NT2/D1 (cell line): Measurements from ENCODE around the gene FN1.
"Not testable (repeated sequence)": the region's sequence is repeated elsewhere in the genome, so short reads cannot be mapped to it uniquely, and the experiment has no call there.

Experiments
- DNase-seq: peaks from one replicate; pipeline ENCODE4 v3.0.0-alpha.2; 2011; ENCODE audit warnings: low read depth, low spot score
- H3K27me3 ChIP-seq: 2 replicates; pipeline ENCODE4 v1.6.0; 2011; ENCODE audit warnings: mild to moderate bottlenecking; ENCODE audit not compliant: insufficient read length, insufficient read depth
- H3K36me3 ChIP-seq: 2 replicates; pipeline ENCODE4 v1.6.1; 2011; ENCODE audit warnings: mild to moderate bottlenecking, low read length, mixed read lengths; ENCODE audit not compliant: insufficient read depth, insufficient read length
- H3K4me1 ChIP-seq: 2 replicates; pipeline ENCODE4 v1.5.1; 2011; ENCODE audit not compliant: insufficient read depth, insufficient read length
- H3K4me3 ChIP-seq: 2 replicates; pipeline ENCODE4 v1.5.1; 2011; ENCODE audit warnings: low read depth; ENCODE audit not compliant: insufficient read length
- H3K9ac ChIP-seq: 2 replicates; pipeline ENCODE4 v1.6.0; 2011; ENCODE audit warnings: low read depth; ENCODE audit not compliant: insufficient read length
- H3K9me3 ChIP-seq: 2 replicates; pipeline ENCODE4 v1.5.1; 2011; ENCODE audit warnings: mild to moderate bottlenecking, low read length; ENCODE audit not compliant: insufficient read depth
- SUZ12 ChIP-seq: IDR thresholded peaks from 2 replicates; pipeline ENCODE4 v1.6.1; 2011; ENCODE audit not compliant: insufficient read length, insufficient read depth; ENCODE audit errors: extremely low read depth
- YY1 ChIP-seq: IDR thresholded peaks from 2 replicates; pipeline ENCODE4 v1.6.1; 2011; ENCODE audit not compliant: insufficient read length, insufficient read depth
- ZNF274 ChIP-seq: IDR thresholded peaks from 2 replicates; pipeline ENCODE4 v1.6.1; 2011; ENCODE audit warnings: mild to moderate bottlenecking, low read depth, low read length

The FN1 gene

GRCh38 chr2:215409331-215410127 lies 26.3 kb downstream of the FN1 start:
- Histone ChIP-seq H3K4me1 (no peaks in the 10 kb centered on the region), H3K9ac (no peak overlapping the region), H3K4me3 (no peak overlapping the region), H3K9me3 (no peaks in the 10 kb centered on the region), H3K36me3 (peaks cover 88% of the 10 kb centered on the region), H3K27me3 (no peaks in the 10 kb centered on the region)
- no peak for TF ChIP-seq YY1
- TF ChIP-seq ZNF274, result no peak
- TF ChIP-seq SUZ12, result no peak
- DNase-seq, result no peak

DNA sequence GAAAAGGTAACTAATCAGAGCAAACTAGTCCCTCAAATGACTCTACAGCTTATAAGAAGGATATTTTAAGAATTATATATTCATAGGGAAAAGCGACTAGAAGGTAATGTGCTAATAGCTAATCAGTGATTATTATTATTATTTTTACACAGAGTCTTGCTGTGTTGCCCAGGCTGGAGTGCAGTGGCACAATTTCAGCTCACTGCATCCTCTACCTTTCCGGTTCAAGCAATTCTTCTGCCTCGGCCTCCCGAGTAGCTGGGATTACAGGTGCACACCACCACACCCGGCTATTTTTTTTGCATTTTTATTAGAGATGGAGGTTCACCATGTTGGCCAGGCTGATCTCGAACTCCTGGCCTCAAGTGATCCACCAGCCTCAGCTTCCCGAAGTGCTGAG lies 27.4 kb downstream of the FN1 start:
- not testable (repeated sequence) for H3K9ac ChIP-seq, H3K4me3 ChIP-seq, DNase-seq, H3K27me3 ChIP-seq, H3K4me1 ChIP-seq, H3K9me3 ChIP-seq
- peaks cover 90% of the 10 kb centered on the region for H3K36me3 ChIP-seq

- TF ChIP-seq SUZ12 (no peak), YY1 (no peak), ZNF274 (no peak)
Observed at GRCh38 chr2:215407590-215408264, 28.1 kb downstream of the FN1 start.

DNA sequence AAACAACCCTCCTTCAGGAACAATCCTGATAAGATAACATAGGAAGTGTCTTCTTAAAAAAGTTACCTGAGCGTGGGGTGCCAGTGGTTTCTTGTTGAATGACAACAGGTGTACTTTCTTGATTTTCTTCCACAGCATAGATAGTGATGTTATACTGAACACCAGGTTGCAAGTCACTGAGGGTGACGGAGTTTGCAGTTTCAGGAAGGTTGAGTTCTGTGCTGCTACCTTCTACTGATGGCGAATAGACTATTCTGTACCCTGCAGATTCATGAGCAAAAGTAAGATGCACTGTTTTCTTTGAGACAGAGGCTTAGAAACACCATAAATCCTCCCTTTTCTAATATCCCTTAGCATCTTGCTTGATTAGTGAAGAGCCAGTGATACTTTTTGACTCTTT lies 28.8 kb downstream of the FN1 start:
- Histone ChIP-seq H3K27me3 (no peaks in the 10 kb centered on the region), H3K9me3 (no peaks in the 10 kb centered on the region), H3K4me3 (no peak overlapping the region), H3K36me3 (peaks cover 91% of the 10 kb centered on the region), H3K9ac (no peak overlapping the region), H3K4me1 (no peaks in the 10 kb centered on the region)
- no peak for DNase-seq
- TF ChIP-seq ZNF274 (no peak), YY1 (no peak), SUZ12 (no peak)

More at GRCh38 chr2:215407590-215408264, 28.1 kb downstream of the FN1 start:
- DNase-seq, result no peak
- Histone ChIP-seq H3K4me1 (no peaks in the 10 kb centered on the region), H3K4me3 (no peak overlapping the region), H3K27me3 (no peaks in the 10 kb centered on the region), H3K36me3 (peaks cover 90% of the 10 kb centered on the region), H3K9ac (no peak overlapping the region), H3K9me3 (no peaks in the 10 kb centered on the region)

GRCh38 chr2:215405722-215406581 lies 29.9 kb downstream of the FN1 start:
- Histone ChIP-seq H3K36me3 (peaks cover 92% of the 10 kb centered on the region), H3K9ac (no peak overlapping the region), H3K4me1 (no peaks in the 10 kb centered on the region), H3K4me3 (no peak overlapping the region), H3K9me3 (no peaks in the 10 kb centered on the region), H3K27me3 (no peaks in the 10 kb centered on the region)
- TF ChIP-seq YY1, result no peak
- no peak for TF ChIP-seq ZNF274
- TF ChIP-seq SUZ12, result no peak
- no peak for DNase-seq

- DNase-seq, result no peak
- no peaks in the 10 kb centered on the region for H3K4me1 ChIP-seq
- H3K9ac ChIP-seq, result no peak overlapping the region
- TF ChIP-seq YY1, result no peak
- TF ChIP-seq SUZ12, result no peak
- TF ChIP-seq ZNF274, result no peak
- peaks cover 85% of the 10 kb centered on the region for H3K36me3 ChIP-seq
- H3K9me3 ChIP-seq, result no peaks in the 10 kb centered on the region
- H3K27me3 ChIP-seq, result no peaks in the 10 kb centered on the region
- H3K4me3 ChIP-seq, result no peak overlapping the region
Observed at GRCh38 chr2:215404348-215405012, 31.4 kb downstream of the FN1 start.
